Inferior parietal cortex (tissue), 1 donor: ENCODE measurements around the gene RNF4.
"Not testable (repeated sequence)": the region's sequence is repeated elsewhere in the genome, so short reads cannot be mapped to it uniquely, and the experiment has no call there.

Experiments
- DNase-seq: peaks from one replicate; pipeline ENCODE4 v3.0.0-alpha.2; 2016; ENCODE audit errors: extremely low spot score

The RNF4 gene

GRCh38 chr4:2534904-2535375, 66.0 kb downstream of the RNF4 start:
- DNase-seq: no peak

DNA sequence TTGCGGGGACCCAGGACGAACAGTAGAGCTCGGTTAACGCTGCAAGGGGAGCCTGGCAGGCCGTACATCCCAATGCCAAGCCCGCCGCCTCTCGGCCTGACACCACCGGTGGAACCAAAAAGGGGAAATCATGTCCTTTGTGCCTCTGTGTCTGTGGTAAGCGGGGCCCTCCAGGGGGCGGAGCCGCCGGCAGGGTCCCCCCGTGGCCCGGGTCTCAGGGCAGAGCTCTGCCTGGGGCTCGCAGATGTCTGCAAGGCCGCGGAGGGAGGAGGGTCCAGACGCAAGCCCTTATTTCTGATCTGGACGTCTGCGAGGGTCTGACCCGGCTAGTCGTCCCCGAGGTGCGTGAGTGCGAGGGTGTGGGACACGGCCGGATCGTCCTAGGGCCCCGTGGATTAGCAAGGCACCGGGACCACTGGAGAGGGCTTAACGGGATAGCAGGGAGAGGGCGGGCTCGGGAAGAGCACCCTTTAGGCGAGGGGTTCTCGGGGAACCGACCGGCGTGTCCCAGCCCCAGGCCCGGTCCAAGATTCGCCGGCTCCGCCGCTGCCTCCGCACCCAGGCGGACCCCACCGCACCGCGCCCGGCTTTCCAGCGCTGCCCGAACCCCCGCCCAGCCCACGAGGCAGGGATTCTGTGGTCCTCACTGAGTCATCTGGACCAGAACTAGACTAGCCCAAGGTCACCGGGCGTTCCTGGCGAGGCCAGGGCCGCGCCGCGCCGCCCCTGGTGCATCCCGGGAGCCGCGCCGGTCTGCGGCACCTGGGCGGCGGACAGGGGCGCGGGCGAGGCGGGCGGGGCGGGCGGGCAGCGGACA, 66.7 kb downstream of the RNF4 start:
- DNase-seq: peak; percentile 36

- DNase-seq: peak; percentile 97
Observed at GRCh38 chr4:2536193-2537010, 67.5 kb downstream of the RNF4 start, which contains the start of gene FAM193A. Gene FAM193A (plus strand): TSS chr4:2536647. CDS start chr4:2536916, 269 bp downstream.

DNA sequence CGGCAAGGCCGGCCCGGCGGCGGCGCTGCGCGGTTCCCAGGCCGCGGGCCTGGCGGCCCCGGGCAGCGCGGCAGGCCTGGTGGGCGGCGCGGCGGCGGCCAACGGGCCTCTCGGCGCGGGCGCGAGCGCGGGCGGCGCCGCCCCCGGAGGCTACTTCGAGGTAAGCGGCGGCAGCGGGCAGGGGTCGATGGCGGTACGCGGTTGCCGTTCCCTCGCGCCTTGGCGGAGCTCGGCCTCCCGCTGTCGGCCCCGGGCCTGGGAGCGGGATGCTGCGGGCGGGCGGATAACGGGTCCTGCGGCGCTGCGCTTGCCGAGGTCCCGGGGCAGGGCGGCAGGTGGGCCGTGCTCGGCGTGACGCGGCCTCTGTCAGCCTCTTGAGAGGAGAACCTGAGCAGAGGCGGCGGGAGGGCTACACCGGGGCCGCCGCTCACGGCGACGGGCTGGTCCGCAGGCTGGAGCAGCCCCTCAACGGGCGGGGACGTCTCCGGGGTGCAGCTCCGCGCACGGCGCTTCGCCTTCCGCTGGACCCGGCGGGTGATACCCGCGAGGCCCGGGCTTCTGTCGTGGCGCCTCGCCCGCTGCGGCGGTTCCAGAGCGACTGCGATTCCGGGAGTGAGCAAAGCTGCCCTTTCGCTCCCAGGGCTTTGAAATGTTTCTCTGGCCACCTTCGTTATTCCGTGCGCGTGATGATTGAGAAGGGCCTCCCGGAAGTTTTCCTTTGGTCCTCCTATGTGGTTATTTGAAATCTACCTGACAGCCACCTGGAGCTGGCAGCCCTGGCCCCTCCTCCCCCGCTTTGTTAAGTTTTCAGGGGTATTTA, 68.3 kb downstream of the RNF4 start:
- DNase-seq: peak; percentile 13

GRCh38 chr4:2543580-2544191, 74.8 kb downstream of the RNF4 start:
- not testable (repeated sequence) for DNase-seq

DNA sequence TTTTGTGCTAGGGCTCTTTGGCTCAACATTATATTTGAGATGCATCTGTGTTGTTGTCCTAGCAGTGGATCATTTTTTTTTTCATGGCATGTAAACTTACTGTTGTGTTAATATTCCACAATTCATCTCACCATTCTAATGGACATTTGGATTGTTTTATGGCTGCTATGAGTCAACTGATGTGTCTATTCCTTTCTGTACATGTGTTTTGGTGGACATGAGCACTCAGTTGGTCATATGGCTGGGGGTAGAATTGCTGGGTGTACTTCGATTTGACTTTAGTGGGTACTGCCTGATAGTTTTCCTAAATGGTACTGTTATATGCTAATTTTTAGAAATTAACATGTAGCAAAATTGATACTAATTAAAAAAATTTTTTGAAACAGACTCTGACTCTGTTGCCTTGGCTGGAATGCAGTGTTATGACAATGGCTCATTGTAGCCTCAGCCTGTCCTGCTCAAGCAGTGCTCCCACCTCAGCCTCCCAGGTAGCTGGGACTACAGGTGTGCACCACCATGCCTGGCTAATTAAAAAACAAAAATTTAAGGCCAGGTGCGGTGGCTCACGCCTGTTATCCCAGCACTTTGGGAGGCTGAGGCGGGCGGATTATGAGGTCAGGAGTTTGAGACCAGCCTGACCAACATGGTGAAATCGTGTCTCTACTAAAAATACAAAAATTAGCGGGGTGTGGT, 76.6 kb downstream of the RNF4 start:
- DNase-seq: no peak

DNA sequence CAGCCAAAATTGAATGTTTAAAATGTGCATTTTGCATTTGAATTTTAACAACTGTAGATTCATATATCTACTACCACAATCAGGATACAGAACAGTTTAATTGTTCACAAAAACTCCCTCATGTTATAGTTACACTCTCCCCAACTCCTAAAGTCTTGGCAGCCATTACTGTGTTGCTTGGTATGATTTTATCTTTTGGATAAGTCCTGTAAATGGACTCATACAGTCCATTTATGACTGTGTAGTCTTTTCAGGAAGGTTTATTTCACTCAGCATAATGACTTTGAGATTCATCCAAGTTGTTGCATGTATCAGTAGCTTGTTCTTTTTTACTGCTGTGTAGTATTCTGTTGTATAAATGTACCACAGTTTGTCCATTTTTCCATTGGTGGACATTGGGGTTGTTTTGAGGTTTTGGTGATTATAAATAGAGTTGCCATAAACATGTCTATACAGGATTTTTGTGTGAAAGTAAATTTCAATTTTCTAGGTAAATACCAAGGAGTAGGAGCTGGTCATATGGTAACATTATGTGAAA, 77.4 kb downstream of the RNF4 start:
- DNase-seq: no peak

DNA sequence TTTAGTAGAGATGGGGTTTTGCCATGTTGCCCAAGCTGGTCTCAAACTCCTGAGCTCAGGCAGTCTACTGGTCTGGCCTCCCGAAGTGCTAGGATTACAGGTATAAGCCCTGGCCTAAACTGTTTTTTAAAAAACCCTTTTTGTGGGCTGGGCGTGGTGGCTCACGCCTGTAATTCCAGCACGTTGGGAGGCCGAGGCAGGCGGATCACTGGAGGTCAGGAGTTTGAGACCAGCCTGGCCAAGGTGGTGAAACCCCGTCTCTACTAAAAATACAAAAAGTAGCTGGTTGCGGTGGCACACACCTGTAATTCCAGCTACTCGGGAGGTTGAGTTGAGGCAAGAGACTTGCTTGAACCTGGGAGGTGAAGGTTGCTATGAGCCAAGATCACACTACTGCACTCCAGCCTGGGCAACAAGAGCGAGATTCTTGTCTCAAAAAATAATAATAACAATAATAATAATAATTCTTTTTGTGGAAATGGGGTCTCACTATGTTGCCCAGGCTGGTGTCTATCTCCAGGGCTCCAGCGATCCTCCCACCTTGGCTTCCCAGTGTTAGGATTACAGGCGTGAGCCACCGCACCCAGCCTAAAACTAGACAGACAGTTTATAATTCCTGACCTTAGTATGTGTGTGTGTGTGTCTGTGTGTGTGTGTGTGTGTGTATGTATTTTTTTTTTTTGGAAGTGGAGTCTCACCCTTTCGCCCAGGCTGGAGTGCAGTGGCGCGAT, 78.2 kb downstream of the RNF4 start:
- DNase-seq: not testable (repeated sequence)

DNA sequence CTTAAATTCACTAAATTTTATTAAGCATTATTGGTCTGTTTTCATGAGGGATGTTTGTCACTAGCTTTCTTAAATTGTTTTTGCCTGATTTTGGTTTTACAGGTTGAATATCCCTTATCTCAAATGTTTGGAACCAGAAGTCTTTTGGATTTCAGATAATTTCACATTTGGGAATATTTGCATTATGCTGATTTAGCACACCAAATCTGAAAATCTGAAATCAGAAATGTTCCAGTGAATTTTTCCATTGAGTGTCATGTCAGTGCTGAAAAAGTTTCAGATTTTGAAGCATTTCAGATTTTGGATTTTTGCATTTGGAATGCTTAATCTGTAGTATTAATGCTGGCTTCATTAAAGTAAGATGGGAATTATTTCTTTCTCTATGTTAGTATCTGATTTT, 82.2 kb downstream of the RNF4 start:
- no peak for DNase-seq

GRCh38 chr4:2552806-2553205, 83.9 kb downstream of the RNF4 start:
- DNase-seq: no peak

DNA sequence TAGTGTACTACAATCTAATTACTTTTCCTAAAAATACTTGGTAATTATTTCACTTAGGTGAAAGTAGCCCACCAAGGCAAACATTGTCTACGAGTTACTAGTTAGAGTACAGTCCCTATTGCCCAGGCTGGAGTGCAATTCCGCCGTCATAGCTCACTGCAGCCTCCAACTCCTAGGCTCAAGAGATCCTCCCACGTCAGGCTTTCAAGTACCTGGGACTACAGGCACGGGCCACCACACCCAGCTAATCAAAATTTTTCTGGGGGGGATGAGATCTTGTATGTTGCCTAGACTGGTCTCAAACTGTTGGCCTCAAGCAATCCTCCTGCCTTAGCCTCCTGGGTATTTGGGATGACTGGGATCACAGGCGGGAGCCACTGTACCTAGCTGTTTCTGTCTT, 89.4 kb downstream of the RNF4 start:
- no peak for DNase-seq

GRCh38 chr4:2560167-2560566, 91.3 kb downstream of the RNF4 start:
- DNase-seq: no peak
